ENCODE data around the gene IFI27L1. TPM values are rescaled to one million over a fixed set of nuclear protein-coding genes. Genes with fewer than 3 reads are reported as not detected.

The IFI27L1 gene
- total RNA-seq, 2 experiments from 2014 or later: 35.3 to 42.7 TPM

DNA sequence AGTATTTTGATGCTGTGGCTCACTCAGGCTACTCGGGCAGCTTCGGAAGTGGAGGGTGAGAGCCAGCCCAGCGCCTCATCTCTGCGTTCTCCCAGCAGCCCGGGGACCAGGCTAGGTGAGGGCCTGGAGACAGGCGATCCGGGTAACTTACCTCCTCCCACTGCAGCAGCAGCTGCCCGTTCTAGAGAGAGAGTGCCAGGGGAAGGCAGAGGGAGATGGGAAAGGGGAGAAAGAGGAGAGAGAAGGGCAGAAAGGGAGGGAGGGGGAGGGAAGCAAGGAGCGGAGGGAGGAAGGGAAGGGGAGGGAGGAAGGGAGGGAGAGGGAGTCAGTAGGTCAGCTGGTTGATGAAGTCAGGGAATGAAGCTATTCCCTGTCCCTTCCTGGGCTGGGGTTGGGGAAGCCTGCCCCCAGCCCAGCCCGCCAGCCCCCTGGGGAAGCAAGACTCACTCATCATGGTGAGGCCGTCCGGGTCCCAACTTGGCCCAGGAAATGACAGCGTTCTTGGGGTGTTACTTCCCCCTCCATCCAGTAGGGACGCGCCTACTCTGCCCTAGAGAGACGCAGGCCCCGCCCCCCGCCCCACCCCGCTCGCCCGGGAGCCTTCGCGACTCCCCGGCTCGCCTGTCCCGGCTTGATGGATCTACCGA, 48.1 kb downstream of the IFI27L1 start, which contains the start of gene IFI27L2:
Gene IFI27L2 (minus strand): TSS at position 494 of the 647 bp plus-strand sequence. CDS start 40 bp downstream, at position 454.
- peaks cover 12% of the 10 kb centered on the region for H3K4me1 Mint-ChIP-seq (ENCODE audit: low read depth)
- H3K9me3 Mint-ChIP-seq: no peaks in the 10 kb centered on the region
- H3K36me3 Mint-ChIP-seq: peaks cover 2% of the 10 kb centered on the region
- H3K27me3 Mint-ChIP-seq: no peaks in the 10 kb centered on the region
- intact Hi-C loops (cut with micrococcal nuclease): loop anchor here (1.0 to 5.0 kb wide), 3 partner anchors 48 to 167 kb away; partner anchors contain the start of genes DDX24 and IFI27L1
- peak within 1 kb of the TSS; percentile 76 for H3K27ac Mint-ChIP-seq
- peak; percentile 85 for DNase-seq
- peak within 1 kb of the TSS; percentile 85 for H3K4me3 Mint-ChIP-seq
- ChIA-PET POLR2A (interaction anchor here (2.0 kb wide), 1 partner anchor 48 kb away, joined by 8 read pairs; the partner anchor contains the start of genes DDX24 and IFI27L1), CTCF (interaction anchor here (0.8 to 6.8 kb wide), 15 partner anchors 7 to 420 kb away, joined by 3 to 64 read pairs (median 5); no protein-coding TSS in a partner anchor)

DNA sequence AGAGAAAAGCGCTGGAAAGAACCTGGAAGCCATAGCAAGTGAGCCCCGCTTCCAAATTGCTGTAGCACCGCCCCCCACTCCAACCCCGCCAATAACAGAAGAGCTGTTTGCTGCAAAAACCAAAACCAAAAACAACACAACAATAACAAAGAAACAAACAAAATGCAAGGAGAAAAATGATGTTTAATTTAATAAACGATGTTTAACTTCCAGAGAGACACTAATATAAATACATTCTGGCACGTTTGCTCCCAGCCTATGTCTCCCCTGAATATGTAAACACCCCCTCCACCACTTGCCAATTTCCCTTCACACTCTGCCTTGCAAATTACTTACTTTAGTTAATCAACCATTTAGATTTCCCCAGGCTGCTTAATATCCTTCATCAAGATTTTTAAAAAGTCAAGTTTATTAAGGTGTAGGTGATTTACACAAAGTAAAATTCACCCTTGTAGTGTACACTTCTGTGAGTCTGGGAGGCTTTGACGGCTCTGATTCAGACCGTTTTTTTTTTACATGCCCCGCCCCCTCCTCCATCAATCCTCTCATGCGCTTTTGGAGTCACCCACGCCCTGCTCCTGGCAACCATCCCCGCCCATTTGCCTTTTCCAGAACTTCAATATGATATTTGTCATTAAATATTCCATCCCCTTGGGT, 48.8 kb downstream of the IFI27L1 start:
- CTCF ChIA-PET: interaction anchor here (0.8 to 6.8 kb wide), 12 partner anchors 8 to 419 kb away, joined by 3 to 64 read pairs (median 4); no protein-coding TSS in a partner anchor
- peak; percentile 52 for DNase-seq
- intact Hi-C loops (cut with micrococcal nuclease): loop anchor here (1.0 to 10.0 kb wide), 4 partner anchors 49 to 175 kb away; partner anchors contain the start of genes DDX24 and IFI27L1
- POLR2A ChIA-PET: interaction anchor here (2.0 kb wide), 1 partner anchor 48 kb away, joined by 8 read pairs; the partner anchor contains the start of genes DDX24 and IFI27L1
- Mint-ChIP-seq H3K4me3 (peak overlapping the region; percentile 85), H3K4me1 (ENCODE audit: low read depth) (peaks cover 12% of the 10 kb centered on the region), H3K36me3 (peaks cover 2% of the 10 kb centered on the region), H3K9me3 (no peaks in the 10 kb centered on the region), H3K27ac (peak overlapping the region; percentile 21), H3K27me3 (no peaks in the 10 kb centered on the region)

DNA sequence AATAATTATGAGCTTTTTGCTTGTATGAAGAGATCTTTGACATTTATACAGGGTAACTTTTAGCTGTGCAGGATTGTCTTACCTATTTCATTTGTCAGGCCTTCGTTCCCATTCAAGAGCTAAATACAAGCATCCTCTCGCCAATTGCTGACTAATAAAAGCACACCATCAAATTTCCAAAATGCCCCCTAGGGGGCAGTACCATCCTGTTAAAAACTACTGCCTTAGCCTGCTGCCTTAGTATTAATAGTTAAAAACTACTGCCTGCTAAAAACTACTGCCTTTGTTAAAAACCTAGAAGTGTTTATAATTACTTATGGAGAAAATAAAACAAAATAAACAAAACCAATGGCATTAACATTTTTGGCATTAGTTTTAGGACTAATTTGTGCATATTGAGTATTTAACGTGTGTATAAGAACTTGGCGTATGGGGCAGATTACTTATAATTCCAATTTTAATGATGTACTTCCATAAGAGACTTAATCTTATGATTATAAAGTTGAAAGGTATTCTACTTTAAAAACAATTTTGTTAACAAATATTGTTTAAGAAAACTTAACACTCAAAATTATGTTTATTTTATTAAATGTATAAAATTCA, 51.3 kb downstream of the IFI27L1 start:
- H3K9me3 Mint-ChIP-seq: peaks cover 10% of the 10 kb centered on the region
- peak overlapping the region; percentile 13 for H3K27ac Mint-ChIP-seq
- ChIA-PET POLR2A (no interaction called here), CTCF (interaction anchor here (0.7 to 6.8 kb wide), 45 partner anchors 10 to 1638 kb away, joined by 3 to 64 read pairs (median 5); partner anchors contain the start of genes DDX24, IFI27L1 and PPP4R4)
- intact Hi-C loops (cut with micrococcal nuclease): loop anchor here (1.0 to 10.0 kb wide), 4 partner anchors 48 to 417 kb away; no protein-coding TSS in a partner anchor
- peaks cover 15% of the 10 kb centered on the region for H3K4me1 Mint-ChIP-seq (ENCODE audit: low read depth)
- no peak overlapping the region for H3K4me3 Mint-ChIP-seq
- peak; percentile 68 for DNase-seq
- no peaks in the 10 kb centered on the region for H3K27me3 Mint-ChIP-seq
- no peaks in the 10 kb centered on the region for H3K36me3 Mint-ChIP-seq

DNA sequence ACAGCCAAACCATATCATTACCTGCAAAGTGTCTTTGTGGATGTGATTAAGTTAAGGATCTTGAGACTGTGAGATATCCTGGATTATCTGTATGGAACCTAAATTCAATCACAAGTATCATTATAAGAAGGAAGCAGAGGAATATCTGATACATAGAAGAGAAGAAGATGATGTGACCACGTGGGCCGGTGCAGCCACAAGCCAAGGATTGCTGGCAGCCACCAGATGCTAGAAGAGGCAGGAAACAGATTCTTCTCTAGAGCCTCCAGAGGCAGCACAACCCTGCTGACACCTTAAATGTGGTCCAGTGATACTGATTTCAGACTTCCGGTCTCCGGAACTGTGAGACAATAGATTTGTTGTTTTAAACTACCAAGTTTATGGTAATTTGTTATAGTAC, 54.4 kb downstream of the IFI27L1 start:
- Mint-ChIP-seq H3K27me3 (no peaks in the 10 kb centered on the region), H3K36me3 (no peaks in the 10 kb centered on the region), H3K4me3 (no peak overlapping the region), H3K4me1 (ENCODE audit: low read depth) (peaks cover 3% of the 10 kb centered on the region), H3K27ac (no peak overlapping the region), H3K9me3 (peaks cover 10% of the 10 kb centered on the region)
- ChIA-PET POLR2A (no interaction called here), CTCF (interaction anchor here (1.2 to 10.4 kb wide), 2 partner anchors 99 to 196 kb away, joined by 3 to 187 read pairs; no protein-coding TSS in a partner anchor)
- intact Hi-C loops (cut with micrococcal nuclease): loop anchor here (10.0 kb wide), 1 partner anchor 169 kb away; no protein-coding TSS in a partner anchor
- DNase-seq: peak; percentile 20

DNA sequence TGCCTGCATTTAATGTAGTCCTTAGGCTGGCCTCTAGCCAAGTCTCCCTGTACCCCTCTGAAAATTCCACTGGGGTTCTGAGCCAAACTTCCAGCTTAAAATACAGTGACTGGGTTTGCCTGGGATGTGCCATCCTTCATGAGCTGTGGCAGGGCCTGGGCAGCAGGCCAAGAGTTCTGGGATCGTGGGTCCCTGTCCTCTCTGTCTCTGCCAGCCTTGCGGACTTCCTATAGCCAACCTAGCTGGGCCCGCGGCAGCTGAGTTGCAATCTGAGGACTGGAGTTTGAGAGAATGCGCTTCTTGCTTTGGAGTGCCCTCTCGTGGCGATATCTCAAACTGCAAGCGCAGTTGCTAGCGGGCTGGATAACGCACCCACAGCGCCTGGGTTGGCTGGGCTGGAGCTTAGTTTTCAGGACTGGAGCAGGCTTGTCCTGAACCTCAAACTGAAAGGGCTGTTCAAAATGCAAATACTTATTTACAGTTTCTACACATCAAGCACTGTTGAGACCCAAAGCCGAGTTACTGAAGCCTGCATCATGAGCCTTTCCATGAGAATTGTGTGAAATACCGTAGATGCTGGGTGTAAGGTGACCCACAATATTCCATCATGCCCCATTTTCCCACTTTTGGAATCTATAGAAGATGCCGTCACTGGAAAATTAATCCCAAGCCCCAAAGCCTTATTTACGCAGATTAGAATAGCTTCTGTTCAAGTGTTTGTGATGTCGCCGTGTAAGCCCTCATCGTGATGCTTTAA, 55.6 kb downstream of the IFI27L1 start:
- ChIA-PET POLR2A (interaction anchor here (1.1 to 1.3 kb wide), 2 partner anchors 77 to 100 kb away, joined by 3 to 4 read pairs; no protein-coding TSS in a partner anchor), CTCF (interaction anchor here (0.6 to 10.4 kb wide), 67 partner anchors 8 to 469 kb away, joined by 3 to 187 read pairs (median 5); partner anchors contain the start of genes ASB2, DDX24, IFI27L1 and PPP4R4)
- peaks cover 10% of the 10 kb centered on the region for H3K9me3 Mint-ChIP-seq
- DNase-seq: peak; percentile 93
- no peak overlapping the region for H3K27ac Mint-ChIP-seq
- intact Hi-C loops (cut with micrococcal nuclease): loop anchor here (1.0 to 10.0 kb wide), 4 partner anchors 24 to 168 kb away; no protein-coding TSS in a partner anchor
- H3K4me1 Mint-ChIP-seq (ENCODE audit: low read depth): peaks cover 3% of the 10 kb centered on the region
- H3K4me3 Mint-ChIP-seq: no peak overlapping the region
- no peaks in the 10 kb centered on the region for H3K36me3 Mint-ChIP-seq
- H3K27me3 Mint-ChIP-seq: no peaks in the 10 kb centered on the region

DNA sequence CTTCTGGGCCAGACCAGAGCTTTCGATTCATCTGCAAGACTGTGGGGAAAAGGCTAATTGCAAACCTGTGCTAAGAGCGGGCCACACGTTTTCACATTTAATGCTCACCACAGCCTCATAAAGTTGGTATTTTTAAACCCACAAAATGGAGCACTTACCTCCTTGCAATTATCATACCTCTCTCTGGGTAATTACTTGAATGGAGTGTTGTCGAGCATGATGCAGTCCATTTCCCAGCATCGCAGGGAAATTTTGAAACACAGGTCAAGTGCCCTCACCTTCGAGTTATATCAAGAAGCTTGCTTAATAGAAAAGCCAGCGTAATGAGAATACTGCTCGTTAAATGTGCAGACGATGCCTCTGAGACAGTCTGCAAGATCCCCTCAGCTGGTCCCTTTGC, 57.1 kb downstream of the IFI27L1 start:
- Mint-ChIP-seq H3K4me3 (no peak overlapping the region), H3K27ac (no peak overlapping the region), H3K9me3 (peaks cover 10% of the 10 kb centered on the region), H3K4me1 (ENCODE audit: low read depth) (peaks cover 3% of the 10 kb centered on the region), H3K27me3 (no peaks in the 10 kb centered on the region), H3K36me3 (no peaks in the 10 kb centered on the region)
- intact Hi-C loops (cut with micrococcal nuclease): loop anchor here (10.0 kb wide), 1 partner anchor 167 kb away; no protein-coding TSS in a partner anchor
- DNase-seq: no peak
- CTCF ChIA-PET: interaction anchor here (0.9 to 10.4 kb wide), 9 partner anchors 9 to 347 kb away, joined by 3 to 187 read pairs (median 24); partner anchors contain the start of gene IFI27L2
- POLR2A ChIA-PET: no interaction called here

DNA sequence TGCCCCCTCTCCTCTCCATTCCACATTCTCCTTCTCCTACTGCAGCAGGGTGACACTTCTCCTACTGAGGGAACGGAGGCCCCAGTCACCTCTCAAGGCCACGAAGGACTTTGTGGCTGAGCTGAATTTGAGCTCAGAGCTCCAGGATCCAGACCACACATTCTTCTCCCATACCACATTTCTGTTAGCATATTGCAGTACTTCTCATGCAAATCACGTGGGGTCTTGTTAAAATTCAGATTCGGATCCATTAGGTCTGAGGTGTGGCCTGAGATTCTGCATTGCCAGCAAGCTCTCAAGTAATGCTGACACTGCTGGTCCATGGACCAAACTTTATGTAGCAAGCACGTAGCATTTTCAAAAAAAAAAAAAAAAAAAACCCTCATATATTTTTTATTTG, 57.9 kb downstream of the IFI27L1 start:
- intact Hi-C loops (cut with micrococcal nuclease): loop anchor here (10.0 kb wide), 1 partner anchor 166 kb away; no protein-coding TSS in a partner anchor
- DNase-seq: no peak
- POLR2A ChIA-PET: no interaction called here
- Mint-ChIP-seq H3K4me1 (ENCODE audit: low read depth) (peaks cover 3% of the 10 kb centered on the region), H3K36me3 (no peaks in the 10 kb centered on the region), H3K9me3 (peaks cover 10% of the 10 kb centered on the region), H3K27me3 (no peaks in the 10 kb centered on the region), H3K27ac (no peak overlapping the region), H3K4me3 (no peak overlapping the region)
- CTCF ChIA-PET: interaction anchor here (3.3 to 10.4 kb wide), 3 partner anchors 42 to 347 kb away, joined by 24 to 187 read pairs (median 82); no protein-coding TSS in a partner anchor

DNA sequence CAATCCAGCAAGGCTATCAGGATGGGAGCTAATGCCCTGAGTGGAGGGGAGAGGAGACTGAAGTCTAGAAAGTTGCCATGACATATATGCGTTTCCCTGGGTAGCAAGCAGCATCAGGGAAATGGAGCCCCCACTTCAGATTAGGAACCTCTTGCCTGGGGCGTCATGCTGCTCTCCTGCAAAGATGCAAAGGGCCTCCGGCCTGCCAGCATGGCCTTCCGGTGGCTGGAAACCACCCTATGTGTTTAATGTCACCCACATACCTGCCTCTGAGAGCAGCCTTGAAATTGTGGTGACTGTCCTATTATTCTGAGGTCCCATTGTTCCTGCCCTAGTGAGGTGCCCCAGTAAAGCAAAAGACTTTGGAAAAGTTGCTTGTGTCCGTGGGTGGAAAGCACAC, 58.3 kb downstream of the IFI27L1 start:
- DNase-seq: no peak
- H3K4me3 Mint-ChIP-seq: no peak overlapping the region
- no peak overlapping the region for H3K27ac Mint-ChIP-seq
- H3K27me3 Mint-ChIP-seq: no peaks in the 10 kb centered on the region
- ChIA-PET POLR2A (no interaction called here), CTCF (interaction anchor here (3.5 to 10.4 kb wide), 2 partner anchors 42 to 103 kb away, joined by 82 to 187 read pairs; no protein-coding TSS in a partner anchor)
- H3K36me3 Mint-ChIP-seq: no peaks in the 10 kb centered on the region
- H3K9me3 Mint-ChIP-seq: peaks cover 10% of the 10 kb centered on the region
- intact Hi-C loops (cut with micrococcal nuclease): loop anchor here (10.0 kb wide), 1 partner anchor 165 kb away; no protein-coding TSS in a partner anchor
- peaks cover 3% of the 10 kb centered on the region for H3K4me1 Mint-ChIP-seq (ENCODE audit: low read depth)

DNA sequence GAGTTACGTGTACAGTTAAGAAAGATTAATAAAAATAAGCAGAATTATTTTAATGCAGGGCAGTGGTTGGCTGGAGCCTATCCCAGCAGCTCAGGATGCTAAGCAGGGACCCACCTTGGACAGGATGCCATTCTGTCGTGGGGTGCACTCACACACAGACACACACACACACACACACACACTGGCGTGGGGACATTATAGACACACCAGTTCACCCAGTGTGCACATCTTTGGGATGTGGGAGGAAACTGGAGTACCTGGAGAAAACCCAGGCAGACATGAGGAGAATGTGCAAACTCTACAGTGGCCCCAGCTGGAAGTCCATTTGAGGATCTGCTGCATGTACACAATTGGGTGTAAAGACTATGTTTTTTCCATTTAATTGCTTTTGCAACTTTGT, 61.1 kb downstream of the IFI27L1 start:
- peaks cover 14% of the 10 kb centered on the region for H3K4me1 Mint-ChIP-seq (ENCODE audit: low read depth)
- POLR2A ChIA-PET: no interaction called here
- intact Hi-C loops (cut with micrococcal nuclease): no loop called here

DNA sequence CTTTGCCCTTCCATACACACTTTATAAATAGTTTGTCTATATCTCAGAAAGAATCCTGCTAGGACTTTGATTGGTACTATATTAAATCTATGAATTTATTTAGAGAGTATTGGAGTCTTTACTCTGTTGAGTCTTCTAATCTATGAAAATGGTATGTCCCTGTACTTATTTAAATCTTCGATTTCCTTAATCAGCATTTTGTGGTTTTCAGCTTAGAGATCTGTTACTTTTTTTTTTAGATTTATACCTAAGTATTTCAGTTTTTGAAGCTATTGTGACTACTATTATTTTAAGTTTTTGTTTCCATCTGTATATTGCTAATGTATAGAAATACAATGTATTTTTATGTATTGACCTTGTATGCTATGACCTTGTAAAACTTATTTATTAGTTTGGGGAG, 61.7 kb downstream of the IFI27L1 start:
- H3K27ac Mint-ChIP-seq: no peak overlapping the region
- H3K4me3 Mint-ChIP-seq: no peak overlapping the region
- H3K36me3 Mint-ChIP-seq: no peaks in the 10 kb centered on the region
- DNase-seq: no peak
- intact Hi-C loops (cut with micrococcal nuclease): no loop called here
- ChIA-PET POLR2A (no interaction called here), CTCF (interaction anchor here (0.9 to 10.4 kb wide), 6 partner anchors 11 to 343 kb away, joined by 3 to 187 read pairs (median 6); no protein-coding TSS in a partner anchor)
- H3K9me3 Mint-ChIP-seq: no peaks in the 10 kb centered on the region
- no peaks in the 10 kb centered on the region for H3K27me3 Mint-ChIP-seq
- H3K4me1 Mint-ChIP-seq (ENCODE audit: low read depth): peaks cover 18% of the 10 kb centered on the region

More for the DNA sequence above, 61.1 kb downstream of the IFI27L1 start:
- no peak for DNase-seq
- Mint-ChIP-seq H3K4me3 (no peak overlapping the region), H3K27me3 (no peaks in the 10 kb centered on the region), H3K36me3 (no peaks in the 10 kb centered on the region), H3K9me3 (no peaks in the 10 kb centered on the region), H3K27ac (no peak overlapping the region)
- CTCF ChIA-PET: interaction anchor here (0.9 to 10.4 kb wide), 6 partner anchors 10 to 344 kb away, joined by 3 to 187 read pairs (median 6); no protein-coding TSS in a partner anchor
